ENCODE measurements around the gene MTCH1.

Gene MTCH1

DNA sequence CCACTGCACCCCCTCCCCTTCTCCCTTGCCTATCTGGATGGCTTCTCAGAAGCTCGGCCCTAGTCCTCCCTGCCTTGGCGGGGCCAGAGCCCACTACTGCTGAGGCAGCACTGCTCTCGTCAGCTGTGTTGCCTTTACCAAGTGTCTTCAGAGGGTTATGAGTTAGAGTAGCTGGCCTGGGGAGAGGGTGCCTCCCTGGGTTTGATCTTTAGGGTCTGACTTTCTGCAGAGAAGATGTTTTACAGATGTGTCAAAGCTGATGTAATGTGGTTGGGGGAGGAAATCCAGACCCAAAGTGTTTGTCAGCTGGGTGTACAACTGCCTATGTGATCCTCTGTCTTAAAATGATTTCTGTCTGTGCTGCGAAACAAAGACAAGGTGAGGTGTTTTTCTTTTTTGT, 61.9 kb downstream of the MTCH1 start:
- no peak for DNase-seq

DNA sequence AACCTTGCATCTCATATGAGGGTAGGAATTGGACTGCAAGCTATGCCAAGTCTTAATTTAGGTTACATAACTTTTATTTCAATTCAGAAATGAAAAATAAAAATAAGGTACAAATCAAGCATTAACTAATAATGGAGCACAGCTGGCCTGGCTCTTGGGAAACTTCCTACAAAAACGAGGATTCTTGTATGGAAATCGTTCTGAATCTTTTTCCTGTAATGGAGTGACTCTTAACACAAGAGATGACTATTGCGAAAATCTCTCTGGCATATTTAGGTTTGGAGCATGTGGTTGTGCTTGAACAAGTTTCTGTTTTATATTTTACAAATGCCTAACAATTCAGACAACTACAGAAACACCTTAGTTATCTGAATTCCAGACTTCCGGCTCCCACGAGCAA, 65.5 kb downstream of the MTCH1 start:
- DNase-seq: no peak

DNA sequence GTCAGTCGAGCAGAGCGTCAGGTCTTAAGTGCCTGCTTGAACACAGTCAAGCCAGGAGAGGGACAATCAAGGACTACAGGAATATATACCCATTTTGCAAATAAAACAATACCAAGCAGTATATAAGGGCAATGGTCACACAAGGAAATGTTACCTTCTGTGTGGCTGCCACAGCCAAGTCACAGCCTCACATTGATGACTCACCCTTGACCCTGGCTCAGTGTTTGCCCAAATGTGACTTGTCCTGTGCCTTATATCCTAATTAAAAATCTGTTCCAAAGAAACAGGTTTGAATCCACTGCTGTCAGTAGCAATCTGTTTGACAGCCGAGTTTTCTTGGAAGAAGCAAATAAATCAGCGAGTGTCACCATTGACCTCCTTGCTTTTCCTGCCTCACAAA, 65.9 kb downstream of the MTCH1 start:
- DNase-seq: no peak

Measured in DMS79 (cell line).